Gastrocnemius medialis (tissue), 4 donors: Measurements from ENCODE around the gene FRMD5.

Experiments used
- CTCF ChIP-seq, 5 experiments: fragments of 450-650 bp in 3 of 5; fragments of 200-600 bp in 2 of 5; sonication (generic) in 2 of 5; IDR thresholded peaks in 4 of 5; conservative IDR thresholded peaks in 1 of 5; 1 replicate in 4 of 5; 2 replicates in 1 of 5; pipeline ENCODE4 v1.5.1; 2016 to 2019; ENCODE audit warnings: antibody characterized with exemption in 5 of 5, mild to moderate bottlenecking in 3 of 5, moderate library complexity in 3 of 5
- POLR2A ChIP-seq, 2 donors: fragments of 450-650 bp; IDR thresholded peaks; one replicate each; pipeline ENCODE4 v1.6.1; 2017; ENCODE audit warnings: antibody characterized with exemption in 2 of 2, mild to moderate bottlenecking in 2 of 2, moderate library complexity in 2 of 2

DNA sequence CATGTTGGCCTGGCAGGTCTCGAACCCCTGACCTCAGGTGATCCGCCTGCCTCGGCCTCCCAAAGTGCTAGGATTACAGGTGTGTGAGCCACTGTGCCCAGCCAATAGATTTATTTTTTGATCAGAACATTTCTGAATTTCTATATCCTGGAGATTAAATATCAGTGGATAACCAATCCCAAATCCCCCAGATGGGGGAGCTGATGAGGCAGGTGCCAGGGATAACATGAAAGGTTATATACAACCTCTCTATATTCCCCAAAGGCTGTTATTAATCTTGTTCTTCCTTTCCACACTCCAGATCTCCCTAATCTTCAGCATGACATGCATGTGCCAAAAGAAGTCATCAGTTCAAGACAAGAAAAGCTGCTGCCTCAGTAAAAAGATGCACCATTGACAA lies 256.0 kb downstream of the FRMD5 start:
- TF ChIP-seq CTCF (IDR thresholded peaks at IDR 0.05 in 4 of 5, conservative IDR thresholded peaks at IDR 0.05 in 1 of 5): no peak
- no peak for TF ChIP-seq POLR2A (IDR thresholded peaks at IDR 0.05)
